Measurements from ENCODE around the gene GNB4.

DNA sequence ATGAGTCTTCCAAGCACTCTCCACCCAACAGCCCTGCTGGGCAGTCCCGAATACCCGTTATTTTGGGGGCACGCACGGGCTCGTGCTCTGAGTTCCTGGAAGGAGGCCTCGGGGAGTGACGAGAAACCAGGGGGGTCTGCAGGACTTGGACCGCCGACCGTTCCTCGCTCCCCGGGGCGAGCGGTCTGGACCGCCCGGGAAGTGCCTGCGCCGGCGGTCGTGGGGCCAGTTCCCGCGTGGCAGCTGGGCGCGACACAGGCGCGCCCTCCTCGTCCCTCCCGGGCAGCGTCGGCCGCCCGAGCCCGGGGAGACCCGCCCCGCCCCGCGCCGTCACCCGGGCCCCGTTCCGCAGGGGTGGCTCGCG, 387 bp downstream of the GNB4 start:
- TF ChIP-seq EP300 (IDR thresholded peaks at IDR 0.05) (no peak), POLR2A (IDR thresholded peaks at IDR 0.05) (no peak)
- TF ChIP-seq, protein P1, sequence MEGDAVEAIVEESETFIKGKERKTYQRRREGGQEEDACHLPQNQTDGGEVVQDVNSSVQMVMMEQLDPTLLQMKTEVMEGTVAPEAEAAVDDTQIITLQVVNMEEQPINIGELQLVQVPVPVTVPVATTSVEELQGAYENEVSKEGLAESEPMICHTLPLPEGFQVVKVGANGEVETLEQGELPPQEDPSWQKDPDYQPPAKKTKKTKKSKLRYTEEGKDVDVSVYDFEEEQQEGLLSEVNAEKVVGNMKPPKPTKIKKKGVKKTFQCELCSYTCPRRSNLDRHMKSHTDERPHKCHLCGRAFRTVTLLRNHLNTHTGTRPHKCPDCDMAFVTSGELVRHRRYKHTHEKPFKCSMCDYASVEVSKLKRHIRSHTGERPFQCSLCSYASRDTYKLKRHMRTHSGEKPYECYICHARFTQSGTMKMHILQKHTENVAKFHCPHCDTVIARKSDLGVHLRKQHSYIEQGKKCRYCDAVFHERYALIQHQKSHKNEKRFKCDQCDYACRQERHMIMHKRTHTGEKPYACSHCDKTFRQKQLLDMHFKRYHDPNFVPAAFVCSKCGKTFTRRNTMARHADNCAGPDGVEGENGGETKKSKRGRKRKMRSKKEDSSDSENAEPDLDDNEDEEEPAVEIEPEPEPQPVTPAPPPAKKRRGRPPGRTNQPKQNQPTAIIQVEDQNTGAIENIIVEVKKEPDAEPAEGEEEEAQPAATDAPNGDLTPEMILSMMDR (IDR thresholded peaks at IDR 0.05), result no peak
